OCI-LY1 (cell line): ENCODE measurements around the gene DGKB.

ENCODE experiments used
- H2AFZ ChIP-seq: fragments of 200-600 bp; sonication (generic), shearing (Covaris generic); 2 replicates; pipeline ENCODE4 v1.6.0; 2014; ENCODE audit warnings: antibody characterized with exemption, mild to moderate bottlenecking, low read length
- H3F3A ChIP-seq: fragments of 200-600 bp; sonication (generic), shearing (Covaris generic); 2 replicates; pipeline ENCODE4 v1.6.0; 2014; ENCODE audit warnings: mild to moderate bottlenecking, antibody characterized with exemption, low read length, moderate library complexity; ENCODE audit not compliant: insufficient read depth
- H3K27ac ChIP-seq: fragments of 200-600 bp; sonication (generic); 2 replicates; pipeline ENCODE4 v1.5.1; 2014; ENCODE audit warnings: low read length, mixed run types, mild to moderate bottlenecking, low read depth; ENCODE audit not compliant: poor library complexity, severe bottlenecking
- H3K27me3 ChIP-seq: fragments of 200-600 bp; sonication (generic); 2 replicates; pipeline ENCODE4 v1.6.0; 2014; ENCODE audit warnings: antibody characterized with exemption, mild to moderate bottlenecking, low read length, moderate library complexity; ENCODE audit not compliant: insufficient read depth
- H3K36me3 ChIP-seq: fragments of 200-600 bp; sonication (generic); 2 replicates; pipeline ENCODE4 v1.6.1; 2014; ENCODE audit warnings: mild to moderate bottlenecking, antibody characterized with exemption, low read length, moderate library complexity, mixed read lengths; ENCODE audit not compliant: insufficient read depth
- H3K4me1 ChIP-seq: fragments of 200-600 bp; sonication (generic); 2 replicates; pipeline ENCODE4 v1.5.1; 2014; ENCODE audit warnings: mild to moderate bottlenecking, low read length, moderate library complexity; ENCODE audit not compliant: insufficient read depth, severe bottlenecking
- H3K4me2 ChIP-seq: fragments of 200-600 bp; sonication (generic), shearing (Covaris generic); 2 replicates; pipeline ENCODE4 v1.6.1; 2014; ENCODE audit warnings: low read length
- H3K4me3 ChIP-seq: fragments of 200-600 bp; sonication (generic); 2 replicates; pipeline ENCODE4 v1.5.1; 2014; ENCODE audit warnings: low read length, low read depth, mild to moderate bottlenecking, mixed read lengths; ENCODE audit not compliant: poor library complexity, severe bottlenecking
- H3K79me2 ChIP-seq: fragments of 200-600 bp; shearing (Covaris generic); 2 replicates; pipeline ENCODE4 v1.6.1; 2016; ENCODE audit warnings: mixed run types, low read length, mixed read lengths; ENCODE audit not compliant: insufficient read depth
- H3K9ac ChIP-seq: fragments of 200-600 bp; sonication (generic), shearing (Covaris generic); 2 replicates; pipeline ENCODE4 v1.6.1; 2014; ENCODE audit warnings: mild to moderate bottlenecking, low read length, mixed read lengths
- H3K9me2 ChIP-seq: fragments of 200-600 bp; sonication (generic), shearing (Covaris generic); 2 replicates; pipeline ENCODE4 v1.6.1; 2014; ENCODE audit warnings: low read depth, mild to moderate bottlenecking, low read length, mixed read lengths
- H3K9me3 ChIP-seq: fragments of 200-600 bp; shearing (Covaris generic); 2 replicates; pipeline ENCODE4 v1.6.1; 2014; ENCODE audit warnings: low read length, mixed read lengths
- H4K20me1 ChIP-seq: fragments of 200-600 bp; sonication (generic), shearing (Covaris generic); 2 replicates; pipeline ENCODE4 v1.6.0; 2016; ENCODE audit warnings: mild to moderate bottlenecking, low read length; ENCODE audit not compliant: insufficient read depth
- EZH2 ChIP-seq: fragments of 200-600 bp; sonication (generic), shearing (Covaris generic); IDR thresholded peaks from 2 replicates; pipeline ENCODE4 v1.8.0; 2017; ENCODE audit warnings: borderline replicate concordance, mixed run types, mild to moderate bottlenecking, antibody characterized with exemption, low read length, moderate library complexity, mixed read lengths
- TF ChIP-seq, protein P1 (sequence below): fragments of 200-600 bp; sonication (generic), shearing (Covaris generic); IDR thresholded peaks from 2 replicates; pipeline ENCODE4 v1.5.1; 2017; ENCODE audit warnings: mild to moderate bottlenecking, antibody characterized with exemption, low read length, moderate library complexity, mixed read lengths

The DGKB gene

DNA sequence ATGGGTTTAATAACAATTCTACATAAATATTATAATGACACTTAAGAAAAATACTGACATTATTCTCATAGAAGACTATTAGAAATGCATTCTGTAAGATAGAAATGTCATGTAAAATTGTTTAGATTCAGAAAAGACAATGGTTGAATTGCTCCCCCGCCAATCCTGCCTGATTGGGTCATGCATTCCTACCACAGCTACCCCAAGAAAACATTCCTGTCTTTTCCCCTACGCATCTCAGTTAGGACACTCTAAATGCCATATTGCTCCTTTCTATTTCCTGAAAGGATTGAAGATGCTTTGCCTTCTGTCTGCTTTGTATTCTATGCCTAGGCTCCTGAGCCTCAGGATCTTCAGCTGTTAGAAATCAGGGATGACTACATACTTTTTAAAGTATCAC lies 109.4 kb downstream of the DGKB start:
- Histone ChIP-seq H3F3A (no peaks in the 10 kb centered on the region), H3K27ac (no peak overlapping the region), H3K4me2 (no peak overlapping the region), H3K9me2 (no peaks in the 10 kb centered on the region), H2AFZ (no peak overlapping the region), H3K9ac (no peak overlapping the region), H3K36me3 (no peaks in the 10 kb centered on the region), H3K27me3 (no peaks in the 10 kb centered on the region), H3K4me1 (no peaks in the 10 kb centered on the region), H3K4me3 (no peak overlapping the region), H3K9me3 (no peaks in the 10 kb centered on the region), H4K20me1 (no peaks in the 10 kb centered on the region), H3K79me2 (no peaks in the 10 kb centered on the region)
- TF ChIP-seq, protein P1, sequence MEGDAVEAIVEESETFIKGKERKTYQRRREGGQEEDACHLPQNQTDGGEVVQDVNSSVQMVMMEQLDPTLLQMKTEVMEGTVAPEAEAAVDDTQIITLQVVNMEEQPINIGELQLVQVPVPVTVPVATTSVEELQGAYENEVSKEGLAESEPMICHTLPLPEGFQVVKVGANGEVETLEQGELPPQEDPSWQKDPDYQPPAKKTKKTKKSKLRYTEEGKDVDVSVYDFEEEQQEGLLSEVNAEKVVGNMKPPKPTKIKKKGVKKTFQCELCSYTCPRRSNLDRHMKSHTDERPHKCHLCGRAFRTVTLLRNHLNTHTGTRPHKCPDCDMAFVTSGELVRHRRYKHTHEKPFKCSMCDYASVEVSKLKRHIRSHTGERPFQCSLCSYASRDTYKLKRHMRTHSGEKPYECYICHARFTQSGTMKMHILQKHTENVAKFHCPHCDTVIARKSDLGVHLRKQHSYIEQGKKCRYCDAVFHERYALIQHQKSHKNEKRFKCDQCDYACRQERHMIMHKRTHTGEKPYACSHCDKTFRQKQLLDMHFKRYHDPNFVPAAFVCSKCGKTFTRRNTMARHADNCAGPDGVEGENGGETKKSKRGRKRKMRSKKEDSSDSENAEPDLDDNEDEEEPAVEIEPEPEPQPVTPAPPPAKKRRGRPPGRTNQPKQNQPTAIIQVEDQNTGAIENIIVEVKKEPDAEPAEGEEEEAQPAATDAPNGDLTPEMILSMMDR = no peak
- TF ChIP-seq EZH2 = no peak

GRCh38 chr7:14787551-14787950 lies 115.0 kb downstream of the DGKB start:
- Histone ChIP-seq H2AFZ (no peak overlapping the region), H3K4me3 (no peak overlapping the region), H3K27me3 (no peaks in the 10 kb centered on the region), H3K4me1 (no peaks in the 10 kb centered on the region), H3F3A (no peaks in the 10 kb centered on the region), H3K9me2 (no peaks in the 10 kb centered on the region), H3K27ac (no peak overlapping the region), H3K36me3 (no peaks in the 10 kb centered on the region), H3K9me3 (no peaks in the 10 kb centered on the region), H3K4me2 (no peak overlapping the region), H3K9ac (no peak overlapping the region), H4K20me1 (no peaks in the 10 kb centered on the region), H3K79me2 (no peaks in the 10 kb centered on the region)
- no peak for TF ChIP-seq EZH2
- TF ChIP-seq, protein P1 = no peak

- Histone ChIP-seq H3K9me2 (no peaks in the 10 kb centered on the region), H2AFZ (no peak overlapping the region), H3K36me3 (no peaks in the 10 kb centered on the region), H3K27ac (no peak overlapping the region), H3K4me2 (no peak overlapping the region), H4K20me1 (no peaks in the 10 kb centered on the region), H3F3A (no peaks in the 10 kb centered on the region), H3K9me3 (no peaks in the 10 kb centered on the region), H3K79me2 (no peaks in the 10 kb centered on the region), H3K9ac (no peak overlapping the region), H3K4me3 (no peak overlapping the region), H3K4me1 (no peaks in the 10 kb centered on the region), H3K27me3 (no peaks in the 10 kb centered on the region)
- TF ChIP-seq, protein P1 = no peak
- no peak for TF ChIP-seq EZH2
Measured at GRCh38 chr7:14786314-14786895, 116.1 kb downstream of the DGKB start.
